Anterior cingulate cortex (tissue), 58 donors: Measurements from ENCODE around the gene CDHR2.

ENCODE experiments used
- DNase-seq, 58 donors: peaks; one replicate each; lab custom pipeline; 2025; lab: John Stamatoyannopoulos, UW

CDHR2 gene

GRCh38 chr5:176529116-176529740 is 19.9 kb upstream of the CDHR2 start:
- no peak for DNase-seq

DNA sequence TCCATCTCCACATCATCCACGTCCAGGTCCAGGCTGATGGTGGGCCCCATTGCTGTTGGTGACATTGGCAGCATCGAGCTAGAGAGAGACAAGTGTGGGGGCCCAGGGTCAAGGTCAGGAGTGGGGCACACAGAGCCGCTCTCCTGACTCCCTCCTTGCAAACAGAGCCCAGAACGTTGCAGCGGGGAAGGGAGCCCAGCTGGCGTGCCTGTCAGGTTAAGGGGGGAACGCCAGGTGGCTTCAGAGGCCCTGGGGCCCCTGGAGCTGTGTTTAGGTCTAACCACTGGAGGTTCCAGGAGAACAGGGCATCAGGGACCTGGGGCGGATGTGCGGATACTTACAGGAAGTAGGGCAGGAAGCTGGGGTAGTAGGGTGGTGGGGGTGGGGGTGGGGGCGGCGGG is 19.4 kb upstream of the CDHR2 start:
- DNase-seq: no peak

DNA sequence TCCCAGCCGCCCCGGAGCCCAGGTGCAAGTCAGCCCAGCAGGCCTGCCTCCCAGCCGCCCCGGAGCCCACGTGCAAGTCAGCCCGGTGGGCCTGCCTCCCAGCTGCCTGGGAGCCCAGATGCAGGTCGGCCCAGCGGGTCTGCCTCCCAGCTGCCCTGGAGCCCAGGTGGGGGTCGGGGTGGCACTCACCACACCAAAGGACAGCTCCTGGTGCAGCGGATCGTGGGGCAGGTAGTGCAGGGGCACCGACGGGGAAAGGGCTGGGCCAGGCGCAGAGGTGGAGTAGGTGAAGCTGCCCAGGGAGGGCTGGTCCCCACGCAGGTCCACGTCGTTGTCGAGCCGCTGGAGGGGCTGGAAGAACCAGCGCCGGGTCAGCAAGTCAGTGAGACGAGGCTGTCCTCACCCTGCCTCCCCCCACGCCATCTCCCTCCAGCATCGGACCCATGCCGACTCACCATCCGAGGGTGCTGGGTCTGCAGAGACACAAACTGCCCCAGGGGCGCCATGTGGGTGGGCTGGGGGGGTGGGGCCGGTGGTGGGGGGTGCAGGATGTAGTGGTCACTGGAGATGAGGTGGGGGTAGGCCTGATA is 18.7 kb upstream of the CDHR2 start:
- no peak for DNase-seq

DNA sequence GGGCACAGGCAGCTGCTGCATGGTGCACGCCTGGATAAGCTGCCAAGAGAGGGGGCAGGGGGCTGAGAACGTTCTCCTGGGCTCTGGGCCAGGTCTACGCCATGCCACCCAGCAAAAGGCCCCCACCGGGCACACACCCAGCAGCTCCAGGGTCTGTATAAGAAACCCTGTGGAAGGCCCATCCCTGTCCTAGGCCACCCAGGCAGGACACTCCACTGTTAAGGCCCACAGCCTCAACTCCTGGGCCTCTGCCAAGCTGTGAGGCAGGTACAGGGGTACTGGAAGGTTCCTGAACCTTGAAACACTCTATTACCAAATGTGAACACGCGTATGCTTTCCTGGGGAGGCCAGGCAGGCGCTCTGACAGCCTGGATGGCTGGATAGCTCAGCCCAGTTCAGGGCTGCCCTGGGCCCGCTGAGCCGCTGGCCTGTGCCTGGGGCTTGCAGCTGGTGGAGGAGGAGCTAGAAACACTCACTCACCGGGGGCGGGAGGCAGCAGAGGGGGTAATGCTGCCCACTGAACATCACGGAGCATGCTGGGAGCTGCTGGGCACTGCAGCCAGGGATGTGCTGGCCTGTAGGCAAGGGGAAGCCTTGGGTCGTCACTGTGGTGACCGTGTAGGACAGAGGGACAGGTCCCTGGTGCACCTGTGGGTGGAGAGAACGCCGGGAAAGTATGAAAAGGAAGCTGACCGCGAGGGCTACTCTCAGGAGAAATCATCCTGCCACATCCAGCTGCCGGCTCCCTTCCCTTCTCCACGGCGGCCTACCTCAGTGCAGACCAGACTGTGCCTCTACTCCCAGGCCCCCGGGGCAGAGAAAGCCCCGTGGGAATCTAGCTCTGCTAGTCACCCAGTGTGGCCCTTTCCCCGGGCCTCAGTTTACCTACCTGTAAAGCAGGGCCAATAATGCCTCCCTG is 17.9 kb upstream of the CDHR2 start:
- DNase-seq: peak in 56 of 58 donors; percentile 18 to 91 (median 75)

GRCh38 chr5:176531902-176532493 is 17.1 kb upstream of the CDHR2 start:
- no peak for DNase-seq

- no peak for DNase-seq
These were observed 16.3 kb upstream of the CDHR2 start for GRCh38 chr5:176532795-176533194.

DNA sequence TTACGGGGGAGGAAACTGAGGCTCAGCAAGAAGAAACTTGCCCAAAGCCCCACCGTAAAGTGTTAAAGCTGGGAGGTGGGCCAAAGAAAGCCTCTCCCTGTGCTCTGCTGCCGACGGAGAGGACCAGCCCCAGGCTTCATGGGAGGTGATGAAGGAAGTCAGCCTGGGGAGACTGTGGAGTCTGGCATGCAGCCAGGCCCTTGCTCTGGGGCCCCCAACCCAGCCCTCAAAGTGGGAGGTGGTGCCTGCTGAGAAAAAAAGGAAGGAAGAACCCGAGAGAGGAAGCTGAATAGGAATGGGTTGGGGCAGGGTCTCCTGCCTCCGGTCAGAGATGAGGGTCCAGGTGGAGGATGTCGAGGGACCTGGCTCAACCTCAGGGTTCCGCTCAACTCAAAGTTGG is 15.8 kb upstream of the CDHR2 start:
- DNase-seq: peak in 11 of 58 donors; percentile 6 to 35 (median 24)

- DNase-seq: peak in 1 of 58 donors; percentile 34
These were observed 15.1 kb upstream of the CDHR2 start for GRCh38 chr5:176533894-176534611.

DNA sequence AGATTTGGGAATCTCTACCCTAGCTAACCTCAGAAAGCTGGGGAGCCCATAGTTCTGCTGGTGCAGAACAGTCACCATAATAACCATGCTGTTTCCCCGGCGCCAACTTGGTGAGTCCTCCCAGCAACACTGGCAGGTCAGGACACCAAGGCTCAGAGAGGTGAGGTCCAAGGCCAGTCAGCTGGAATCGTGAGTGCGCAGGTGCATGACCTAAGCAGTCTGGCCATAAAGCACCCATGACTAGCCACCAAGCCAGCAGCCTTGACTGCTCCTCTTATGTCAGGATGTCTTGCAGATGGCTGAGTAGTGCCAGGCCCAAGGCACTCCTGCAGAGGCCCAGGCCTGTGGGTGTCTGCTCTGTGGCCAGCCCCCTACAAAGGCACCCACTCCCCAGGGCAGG is 14.5 kb upstream of the CDHR2 start:
- no peak for DNase-seq

DNA sequence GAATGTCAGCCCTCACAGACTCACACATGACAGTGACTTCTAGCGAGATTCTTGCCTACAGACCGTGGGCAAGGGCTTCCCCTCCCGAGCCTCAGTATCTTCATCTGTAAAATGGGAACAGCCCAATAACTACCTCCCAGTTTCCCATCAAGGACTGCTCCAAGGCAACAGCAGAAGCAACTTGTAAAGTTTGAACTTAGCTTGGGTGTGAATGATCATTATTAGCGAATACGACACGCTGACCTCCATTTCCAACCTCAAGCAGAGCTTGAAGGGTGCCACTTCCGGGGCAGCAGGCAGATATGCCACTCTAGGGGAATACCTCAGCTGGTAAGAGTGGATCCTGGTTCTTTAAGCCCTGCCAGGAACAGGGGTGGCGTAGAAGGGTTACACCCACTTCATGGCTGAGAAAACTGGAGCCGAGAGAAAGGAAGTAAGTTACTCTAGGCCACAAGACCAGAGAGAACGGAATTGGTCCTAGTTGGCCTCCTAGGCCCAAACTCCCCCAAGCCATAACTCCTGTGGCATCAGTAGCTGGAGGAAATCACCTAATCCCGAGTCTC is 14.0 kb upstream of the CDHR2 start:
- DNase-seq: peak in 1 of 58 donors; percentile 10

GRCh38 chr5:176535664-176536131 is 13.4 kb upstream of the CDHR2 start:
- no peak for DNase-seq

- DNase-seq: peak in 56 of 58 donors; percentile 12 to 87 (median 72)
These were observed 12.8 kb upstream of the CDHR2 start for GRCh38 chr5:176536132-176536901.

- DNase-seq: peak; percentile 79 to 99 (median 98)
These were observed 12.1 kb upstream of the CDHR2 start, which contains the start of gene RNF44 for GRCh38 chr5:176536902-176537553. RNF44 (minus strand) TSS chr5:176537402; CDS start chr5:176532472, 4,930 bp downstream.

- peak; percentile 76 to 100 (median 98) for DNase-seq
These were observed 11.4 kb upstream of the CDHR2 start for GRCh38 chr5:176537554-176538229.

DNA sequence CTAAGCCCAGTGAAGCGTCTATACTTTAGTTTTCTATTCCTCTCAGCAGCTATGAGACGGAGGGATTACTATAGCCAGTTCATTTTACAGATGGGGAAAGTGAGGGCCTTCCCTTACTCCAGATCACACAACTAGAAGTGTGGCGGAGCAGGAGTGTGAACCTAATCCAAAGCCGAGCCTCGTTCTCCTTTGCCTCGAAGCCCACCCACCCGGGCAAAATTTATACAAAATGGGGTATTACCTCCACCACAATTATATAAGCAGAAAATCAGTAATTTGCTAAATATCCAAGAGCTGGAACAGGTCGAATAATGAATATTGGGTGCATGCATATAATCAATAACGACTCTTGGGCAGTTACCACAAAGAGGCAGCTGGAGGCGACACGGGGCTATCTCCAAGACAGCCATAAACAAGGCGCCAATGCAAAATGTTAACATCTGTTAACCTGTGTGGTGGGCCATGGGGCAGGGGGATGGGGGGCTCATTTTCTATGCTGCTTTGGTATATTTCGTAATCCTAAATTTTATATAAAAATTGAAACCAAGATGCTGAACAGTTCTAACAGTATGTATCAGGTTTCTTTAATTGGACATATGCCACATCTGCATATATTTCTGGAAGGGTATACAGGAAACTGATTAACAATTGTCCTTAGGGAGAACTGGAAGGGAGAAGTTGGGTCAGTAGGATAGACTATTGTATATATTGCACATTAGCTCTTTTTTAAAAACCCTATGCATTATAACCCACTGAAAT is 10.7 kb upstream of the CDHR2 start:
- DNase-seq: no peak

DNA sequence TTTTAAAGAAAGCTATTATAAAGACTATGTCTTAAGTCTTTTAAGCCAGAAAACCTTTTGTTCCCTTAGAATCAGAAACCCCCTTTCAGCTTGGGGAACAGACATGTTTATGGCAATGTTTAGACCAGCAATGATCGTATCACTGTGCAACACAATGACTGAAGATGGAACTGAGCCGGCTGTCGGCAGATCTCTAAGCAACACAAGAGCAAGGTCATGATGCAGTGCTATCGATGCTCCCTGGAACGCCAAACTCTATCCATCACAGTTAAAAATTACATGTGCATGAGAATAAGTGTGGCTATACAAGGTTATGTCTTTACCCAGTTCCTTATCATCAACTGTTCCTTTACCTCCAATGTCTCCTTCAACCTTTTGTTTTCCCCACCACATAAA is 10.2 kb upstream of the CDHR2 start:
- no peak for DNase-seq

DNA sequence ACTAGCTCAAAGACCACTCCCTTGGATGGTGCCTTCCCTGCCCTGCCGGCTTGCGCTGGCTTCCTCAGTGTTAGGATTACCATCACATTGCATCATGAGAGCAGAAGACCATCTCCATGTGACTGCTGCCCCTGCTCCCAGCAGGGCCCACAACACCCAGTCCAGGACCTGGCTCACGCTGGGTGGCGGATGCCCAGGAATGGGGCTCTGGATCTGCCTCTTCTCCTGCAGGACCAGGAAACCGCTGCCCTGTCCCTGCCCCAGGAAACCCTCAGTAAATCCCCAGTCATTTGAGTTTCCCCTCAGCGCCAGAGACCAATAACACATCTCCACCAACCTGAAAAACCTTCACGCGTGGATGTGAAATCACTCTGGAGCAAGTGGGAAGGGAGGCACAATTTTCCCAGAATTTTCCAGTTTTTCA is 8.7 kb upstream of the CDHR2 start:
- DNase-seq: no peak
